ENCODE results near the gene SYT6. TPM values are rescaled to one million over a fixed set of nuclear protein-coding genes. Genes with fewer than 3 reads are reported as not detected.

The SYT6 gene
- total RNA-seq, 1 experiment from 2014 or later = 54.2 TPM

DNA sequence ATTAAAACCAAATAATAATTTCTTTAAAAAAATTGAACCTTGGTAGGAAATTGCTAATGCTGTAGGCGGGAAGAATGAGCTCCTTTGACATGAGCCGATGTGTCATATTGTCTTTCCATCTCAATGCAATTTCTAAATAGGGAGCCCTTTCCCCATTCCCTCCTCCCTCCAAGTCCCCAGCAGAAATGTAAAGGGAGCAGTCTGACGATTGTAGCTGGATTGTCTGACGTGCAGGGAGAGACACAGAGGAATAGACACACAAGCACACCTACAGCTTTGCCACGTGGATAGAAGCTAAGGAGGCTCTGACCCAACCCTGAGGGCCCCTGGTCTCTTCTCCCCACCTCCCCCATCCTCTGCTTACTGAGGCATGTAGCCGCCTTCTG lies 3.6 kb upstream of the SYT6 start:
- POLR2A ChIA-PET = no interaction called here

GRCh38 chr1:114156538-114157274 lies 3.0 kb upstream of the SYT6 start:
- DNase-seq (ENCODE audit: low spot score) (peak; percentile 35), ATAC-seq (peak; percentile 3; the same call in 1 of the 2 replicates)
- CTCF ChIA-PET = interaction anchor here (0.9 to 2.3 kb wide), 4 partner anchors 126 to 180 kb away, joined by 3 to 14 read pairs (median 4); partner anchors contain the start of gene OLFML3
- Mint-ChIP-seq H3K27ac (no peak overlapping the region), H3K27me3 (ENCODE audit: low read depth) (peaks cover 53% of the 10 kb centered on the region), H3K36me3 (no peaks in the 10 kb centered on the region), H3K4me3 (no peak overlapping the region), H3K9me3 (no peaks in the 10 kb centered on the region), H3K4me1 (peaks cover 37% of the 10 kb centered on the region)
- TF ChIP-seq ZNF219 (CRISPR knock-in tag; IDR thresholded peaks at IDR 0.05; ENCODE audit: borderline replicate concordance) (no peak), RELA (CRISPR knock-in tag; IDR thresholded peaks at IDR 0.05; ENCODE audit: borderline replicate concordance) (no peak), IRF2 (CRISPR knock-in tag; IDR thresholded peaks at IDR 0.05; ENCODE audit: borderline replicate concordance, low read depth) (no peak), FOXK1 (CRISPR knock-in tag; IDR thresholded peaks at IDR 0.05) (0 out of 2 replicates have a peak, but pooled peaks have one; percentile 13), ZNF671 (CRISPR knock-in tag; IDR thresholded peaks at IDR 0.05) (no peak), ELF4 (CRISPR knock-in tag; IDR thresholded peaks at IDR 0.05; ENCODE audit: low read depth) (no peak), ATF3 (CRISPR knock-in tag; conservative IDR thresholded peaks at IDR 0.05) (no peak), HMGA2 (CRISPR knock-in tag; IDR thresholded peaks at IDR 0.05) (no peak), GABPB1 (CRISPR knock-in tag; IDR thresholded peaks at IDR 0.05) (no peak), NFE2L1 (CRISPR knock-in tag; IDR thresholded peaks at IDR 0.05) (0 out of 2 replicates have a peak, but pooled peaks have one; percentile 18), SMAD3 (CRISPR knock-in tag; IDR thresholded peaks at IDR 0.05; ENCODE audit: borderline replicate concordance) (no peak), MYBL2 (CRISPR knock-in tag; IDR thresholded peaks at IDR 0.05) (no peak), ZNF121 (CRISPR knock-in tag; IDR thresholded peaks at IDR 0.05) (no peak)
- TF ChIP-seq, protein P1, sequence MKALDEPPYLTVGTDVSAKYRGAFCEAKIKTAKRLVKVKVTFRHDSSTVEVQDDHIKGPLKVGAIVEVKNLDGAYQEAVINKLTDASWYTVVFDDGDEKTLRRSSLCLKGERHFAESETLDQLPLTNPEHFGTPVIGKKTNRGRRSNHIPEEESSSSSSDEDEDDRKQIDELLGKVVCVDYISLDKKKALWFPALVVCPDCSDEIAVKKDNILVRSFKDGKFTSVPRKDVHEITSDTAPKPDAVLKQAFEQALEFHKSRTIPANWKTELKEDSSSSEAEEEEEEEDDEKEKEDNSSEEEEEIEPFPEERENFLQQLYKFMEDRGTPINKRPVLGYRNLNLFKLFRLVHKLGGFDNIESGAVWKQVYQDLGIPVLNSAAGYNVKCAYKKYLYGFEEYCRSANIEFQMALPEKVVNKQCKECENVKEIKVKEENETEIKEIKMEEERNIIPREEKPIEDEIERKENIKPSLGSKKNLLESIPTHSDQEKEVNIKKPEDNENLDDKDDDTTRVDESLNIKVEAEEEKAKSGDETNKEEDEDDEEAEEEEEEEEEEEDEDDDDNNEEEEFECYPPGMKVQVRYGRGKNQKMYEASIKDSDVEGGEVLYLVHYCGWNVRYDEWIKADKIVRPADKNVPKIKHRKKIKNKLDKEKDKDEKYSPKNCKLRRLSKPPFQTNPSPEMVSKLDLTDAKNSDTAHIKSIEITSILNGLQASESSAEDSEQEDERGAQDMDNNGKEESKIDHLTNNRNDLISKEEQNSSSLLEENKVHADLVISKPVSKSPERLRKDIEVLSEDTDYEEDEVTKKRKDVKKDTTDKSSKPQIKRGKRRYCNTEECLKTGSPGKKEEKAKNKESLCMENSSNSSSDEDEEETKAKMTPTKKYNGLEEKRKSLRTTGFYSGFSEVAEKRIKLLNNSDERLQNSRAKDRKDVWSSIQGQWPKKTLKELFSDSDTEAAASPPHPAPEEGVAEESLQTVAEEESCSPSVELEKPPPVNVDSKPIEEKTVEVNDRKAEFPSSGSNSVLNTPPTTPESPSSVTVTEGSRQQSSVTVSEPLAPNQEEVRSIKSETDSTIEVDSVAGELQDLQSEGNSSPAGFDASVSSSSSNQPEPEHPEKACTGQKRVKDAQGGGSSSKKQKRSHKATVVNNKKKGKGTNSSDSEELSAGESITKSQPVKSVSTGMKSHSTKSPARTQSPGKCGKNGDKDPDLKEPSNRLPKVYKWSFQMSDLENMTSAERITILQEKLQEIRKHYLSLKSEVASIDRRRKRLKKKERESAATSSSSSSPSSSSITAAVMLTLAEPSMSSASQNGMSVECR (CRISPR knock-in tag; IDR thresholded peaks at IDR 0.05; ENCODE audit: borderline replicate concordance) = no peak
- TF ChIP-seq, protein P2, sequence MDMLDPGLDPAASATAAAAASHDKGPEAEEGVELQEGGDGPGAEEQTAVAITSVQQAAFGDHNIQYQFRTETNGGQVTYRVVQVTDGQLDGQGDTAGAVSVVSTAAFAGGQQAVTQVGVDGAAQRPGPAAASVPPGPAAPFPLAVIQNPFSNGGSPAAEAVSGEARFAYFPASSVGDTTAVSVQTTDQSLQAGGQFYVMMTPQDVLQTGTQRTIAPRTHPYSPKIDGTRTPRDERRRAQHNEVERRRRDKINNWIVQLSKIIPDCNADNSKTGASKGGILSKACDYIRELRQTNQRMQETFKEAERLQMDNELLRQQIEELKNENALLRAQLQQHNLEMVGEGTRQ (CRISPR knock-in tag; IDR thresholded peaks at IDR 0.05) = no peak
- POLR2A ChIA-PET = no interaction called here

More for the DNA sequence above, 3.6 kb upstream of the SYT6 start:
- ATAC-seq (no peak), DNase-seq (ENCODE audit: low spot score) (no peak)
- CTCF ChIA-PET = interaction anchor here (1.3 to 2.3 kb wide), 3 partner anchors 126 to 181 kb away, joined by 4 to 14 read pairs (median 4); partner anchors contain the start of gene OLFML3
- no peak overlapping the region for H3K27ac Mint-ChIP-seq
- TF ChIP-seq ZNF138 (CRISPR knock-in tag; conservative IDR thresholded peaks at IDR 0.05) = no peak
- TF ChIP-seq, protein P3, sequence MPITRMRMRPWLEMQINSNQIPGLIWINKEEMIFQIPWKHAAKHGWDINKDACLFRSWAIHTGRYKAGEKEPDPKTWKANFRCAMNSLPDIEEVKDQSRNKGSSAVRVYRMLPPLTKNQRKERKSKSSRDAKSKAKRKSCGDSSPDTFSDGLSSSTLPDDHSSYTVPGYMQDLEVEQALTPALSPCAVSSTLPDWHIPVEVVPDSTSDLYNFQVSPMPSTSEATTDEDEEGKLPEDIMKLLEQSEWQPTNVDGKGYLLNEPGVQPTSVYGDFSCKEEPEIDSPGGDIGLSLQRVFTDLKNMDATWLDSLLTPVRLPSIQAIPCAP (CRISPR knock-in tag; IDR thresholded peaks at IDR 0.05) = no peak
- no peak for TF ChIP-seq ATF1 (CRISPR knock-in tag; IDR thresholded peaks at IDR 0.05)
- no peak for TF ChIP-seq SOX15 (CRISPR knock-in tag; IDR thresholded peaks at IDR 0.05)
- TF ChIP-seq SP1 (CRISPR knock-in tag; conservative IDR thresholded peaks at IDR 0.05) = no peak
- H3K4me1 Mint-ChIP-seq = peaks cover 33% of the 10 kb centered on the region
- peaks cover 53% of the 10 kb centered on the region for H3K27me3 Mint-ChIP-seq (ENCODE audit: low read depth)
- H3K4me3 Mint-ChIP-seq = no peak overlapping the region
- no peaks in the 10 kb centered on the region for H3K36me3 Mint-ChIP-seq
- H3K9me3 Mint-ChIP-seq = no peaks in the 10 kb centered on the region
